HS-5 (cell line): ENCODE measurements around the gene IL24.
"Not testable (repeated sequence)": the region's sequence is repeated elsewhere in the genome, so short reads cannot be mapped to it uniquely, and the experiment has no call there.

Experiments
- DNase-seq: peaks from one replicate; pipeline ENCODE4 v3.0.0-alpha.2; 2012; ENCODE audit warnings: low read depth

The IL24 gene

GRCh38 chr1:206897175-206897574, at the start of gene IL24:
TSS of gene IL24 (plus strand) at chr1:206897443. CDS start at chr1:206897833, 390 bp downstream.
- no peak for DNase-seq

- no peak for DNase-seq
These were observed 49.3 kb upstream of the IL24 start for GRCh38 chr1:206847946-206848345.

GRCh38 chr1:206850401-206850800, 46.8 kb upstream of the IL24 start:
- DNase-seq: no peak

- peak; percentile 73 for DNase-seq
These were observed 45.8 kb upstream of the IL24 start for GRCh38 chr1:206851341-206852010.

GRCh38 chr1:206852662-206853061, 44.6 kb upstream of the IL24 start:
- DNase-seq: not testable (repeated sequence)

GRCh38 chr1:206853696-206854095, 43.5 kb upstream of the IL24 start:
- not testable (repeated sequence) for DNase-seq

- DNase-seq: no peak
These were observed 42.7 kb upstream of the IL24 start for GRCh38 chr1:206854401-206855129.

GRCh38 chr1:206855859-206856258, 41.4 kb upstream of the IL24 start:
- DNase-seq: no peak

- DNase-seq: no peak
These were observed 40.4 kb upstream of the IL24 start for GRCh38 chr1:206856674-206857464.

- no peak for DNase-seq
These were observed 38.1 kb upstream of the IL24 start for GRCh38 chr1:206859082-206859521.

- DNase-seq: no peak
These were observed 37.1 kb upstream of the IL24 start for GRCh38 chr1:206860165-206860564.

GRCh38 chr1:206863266-206863665, 34.0 kb upstream of the IL24 start:
- DNase-seq: no peak

GRCh38 chr1:206864939-206865671, 32.1 kb upstream of the IL24 start, which contains the start of gene IL20:
TSS of gene IL20 (plus strand) at chr1:206865623. CDS start at chr1:206865853, 230 bp downstream.
- no peak for DNase-seq

GRCh38 chr1:206866062-206866461, 31.2 kb upstream of the IL24 start:
- no peak for DNase-seq

GRCh38 chr1:206867239-206867638, 30.0 kb upstream of the IL24 start:
- DNase-seq: no peak

GRCh38 chr1:206867716-206868115, 29.5 kb upstream of the IL24 start:
- DNase-seq: no peak

- DNase-seq: no peak
These were observed 29.0 kb upstream of the IL24 start for GRCh38 chr1:206868264-206868663.

GRCh38 chr1:206872139-206872538, 25.1 kb upstream of the IL24 start:
- DNase-seq: no peak

GRCh38 chr1:206873603-206874188, 23.5 kb upstream of the IL24 start:
- no peak for DNase-seq

- DNase-seq: no peak
These were observed 21.4 kb upstream of the IL24 start for GRCh38 chr1:206875752-206876377.

- no peak for DNase-seq
These were observed 18.8 kb upstream of the IL24 start for GRCh38 chr1:206878456-206878855.
